H1 (cell line): ENCODE data around the gene SPP1. TPM values are rescaled to one million over a fixed set of nuclear protein-coding genes. Genes with fewer than 3 reads are reported as not detected.
A peak's percentile ranks its signal among the peaks of the same experiment; 100 is the strongest.

Experiments used
- CTCF ChIA-PET: fragments of 300-600 bp; sonication (Branson Sonifier 250); formaldehyde crosslinking; loops from one replicate; lab custom pipeline; 2021; ENCODE audit not compliant: partially characterized antibody; lab: Charles Lee
- POLR2A ChIA-PET: fragments of 300-600 bp; sonication (Branson Sonifier 250); formaldehyde crosslinking; loops from one replicate; lab custom pipeline; 2021; ENCODE audit warnings: inconsistent platforms; ENCODE audit not compliant: partially characterized antibody; lab: Charles Lee
- DNase-seq, 2 experiments: peaks; one replicate each; pipeline versions ENCODE4 v3.0.0 to v3.0.0-alpha.2; 2010 to 2022; ENCODE audit warnings: low spot score in 2 of 2, low read depth in 1 of 2, mixed read lengths in 1 of 2
- FAIRE-seq: peaks from 2 replicates; lab custom pipeline; 2011; peaks lifted over from hg19 to GRCh38; lab: Jason Lieb, UNC
- H2AFZ ChIP-seq: 2 replicates; pipeline ENCODE4 v1.8.1; 2012; ENCODE audit warnings: low read length, inconsistent platforms
- H2AK5ac ChIP-seq: 2 replicates; pipeline ENCODE4 v1.6.1; 2013; ENCODE audit warnings: low read depth, low read length
- H2BK120ac ChIP-seq: replicated peaks from 2 replicates; pipeline ENCODE3; 2013; ENCODE audit warnings: low read depth, low read length, inconsistent platforms
- H2BK12ac ChIP-seq: 2 replicates; pipeline ENCODE4 v1.6.1; 2013; ENCODE audit warnings: low read depth, low read length
- H2BK15ac ChIP-seq: 2 replicates; pipeline ENCODE4 v1.6.1; 2013; ENCODE audit warnings: low read length
- H2BK20ac ChIP-seq: 2 replicates; pipeline ENCODE4 v1.6.1; 2013; ENCODE audit warnings: low read length
- H2BK5ac ChIP-seq: 2 replicates; pipeline ENCODE4 v1.6.1; 2013; ENCODE audit warnings: low read depth, low read length
- H3K14ac ChIP-seq: 2 replicates; pipeline ENCODE4 v1.6.1; 2013; ENCODE audit warnings: inconsistent platforms; ENCODE audit not compliant: insufficient read length
- H3K18ac ChIP-seq: 2 replicates; pipeline ENCODE4 v1.6.1; 2013; ENCODE audit warnings: low read length; ENCODE audit errors: extremely low read depth
- H3K23ac ChIP-seq: 2 replicates; pipeline ENCODE4 v1.6.1; 2013; ENCODE audit warnings: inconsistent platforms; ENCODE audit not compliant: insufficient read length
- H3K23me2 ChIP-seq: 2 replicates; pipeline ENCODE4 v1.6.1; 2013; ENCODE audit warnings: low read depth, low read length
- H3K27ac ChIP-seq: 2 replicates; pipeline ENCODE4 v1.6.1; 2011; ENCODE audit warnings: low read depth, low read length, inconsistent platforms
- H3K27me3 ChIP-seq, 4 experiments: replicated peaks in 1 of 4; 1 replicate in 1 of 4; 2 replicates in 3 of 4; pipeline versions ENCODE4 v1.6.1 to v1.8.1; 2011 to 2013; ENCODE audit warnings: low read length in 3 of 4, mild to moderate bottlenecking in 3 of 4, inconsistent platforms in 2 of 4, mixed read lengths in 2 of 4, moderate library complexity in 1 of 4; ENCODE audit not compliant: control insufficient read depth in 3 of 4, insufficient read depth in 3 of 4; ENCODE audit errors: extremely low read depth in 1 of 4
- H3K36me3 ChIP-seq, 4 experiments: 2 replicates each; pipeline versions ENCODE4 v1.6.1 to v1.8.1; 2011 to 2013; ENCODE audit warnings: mild to moderate bottlenecking in 4 of 4, low read length in 3 of 4, moderate library complexity in 2 of 4, control low read depth in 1 of 4, inconsistent platforms in 1 of 4; ENCODE audit not compliant: insufficient read depth in 4 of 4, control insufficient read depth in 2 of 4
- H3K4ac ChIP-seq: replicated peaks from 2 replicates; pipeline ENCODE3; 2013; ENCODE audit warnings: low read length, low read depth, mixed read lengths, inconsistent platforms; ENCODE audit not compliant: insufficient read length
- H3K4me1 ChIP-seq, 4 experiments: replicated peaks in 1 of 4; 1 replicate in 1 of 4; 2 replicates in 3 of 4; pipeline versions ENCODE4 v1.6.1 to v1.8.1; 2011 to 2013; ENCODE audit warnings: low read length in 3 of 4, inconsistent platforms in 2 of 4, mixed read lengths in 1 of 4; ENCODE audit not compliant: insufficient read depth in 4 of 4, control insufficient read depth in 3 of 4
- H3K4me2 ChIP-seq, 2 experiments: 2 replicates each; pipeline versions ENCODE4 v1.6.1 to v1.8.1; 2011 to 2013; ENCODE audit warnings: low read depth in 2 of 2, low read length in 2 of 2, control low read depth in 1 of 2, inconsistent platforms in 1 of 2, mild to moderate bottlenecking in 1 of 2; ENCODE audit not compliant: insufficient read depth in 1 of 2
- H3K4me3 ChIP-seq, 4 experiments: fragments of 200-600, 300-600 bp in 1 of 4; sonication (generic), shearing (Covaris generic), sonication (Bioruptor Twin) in 1 of 4; 2 replicates each; pipeline versions ENCODE4 v1.5.1 to v1.8.1; 2011 to 2016; ENCODE audit warnings: low read length in 4 of 4, low read depth in 3 of 4, control low read depth in 2 of 4, inconsistent platforms in 2 of 4, mild to moderate bottlenecking in 2 of 4, mixed read lengths in 1 of 4, moderate library complexity in 1 of 4; ENCODE audit not compliant: insufficient read depth in 2 of 4; ENCODE audit errors: extremely low read depth in 1 of 4
- H3K56ac ChIP-seq: replicated peaks from 2 replicates; pipeline ENCODE3; 2013; ENCODE audit warnings: low read depth, mild to moderate bottlenecking, mixed read lengths, low read length, inconsistent platforms; ENCODE audit not compliant: insufficient read length
- H3K79me1 ChIP-seq: 2 replicates; pipeline ENCODE4 v1.6.1; 2013; ENCODE audit warnings: low read depth, low read length, control low read depth
- H3K79me2 ChIP-seq, 2 experiments: 2 replicates each; pipeline versions ENCODE4 v1.6.1 to v1.8.1; 2012 to 2013; ENCODE audit warnings: low read length in 2 of 2, mild to moderate bottlenecking in 2 of 2, inconsistent platforms in 1 of 2; ENCODE audit not compliant: insufficient read depth in 2 of 2, control insufficient read depth in 1 of 2
- H3K9ac ChIP-seq, 4 experiments: replicated peaks in 1 of 4; 1 replicate in 1 of 4; 2 replicates in 3 of 4; pipeline versions ENCODE4 v1.6.1 to v1.8.1; 2011 to 2013; ENCODE audit warnings: low read depth in 3 of 4, low read length in 3 of 4, control low read depth in 2 of 4, mild to moderate bottlenecking in 2 of 4, moderate library complexity in 2 of 4, inconsistent platforms in 1 of 4; ENCODE audit errors: extremely low read depth in 1 of 4
- H3K9me3 ChIP-seq, 2 experiments: 2 replicates each; pipeline versions ENCODE4 v1.6.1 to v1.8.1; 2012 to 2013; ENCODE audit warnings: mild to moderate bottlenecking in 2 of 2, moderate library complexity in 2 of 2, control low read depth in 1 of 2, inconsistent platforms in 1 of 2, low read depth in 1 of 2, low read length in 1 of 2, mixed read lengths in 1 of 2; ENCODE audit not compliant: insufficient read depth in 2 of 2
- H4K20me1 ChIP-seq, 2 experiments: replicated peaks in 1 of 2; 2 replicates each; pipeline versions ENCODE3 to v1.8.1; 2011 to 2013; ENCODE audit warnings: inconsistent platforms in 2 of 2, low read length in 2 of 2, mild to moderate bottlenecking in 1 of 2; ENCODE audit not compliant: insufficient read depth in 2 of 2, control insufficient read depth in 1 of 2
- H4K5ac ChIP-seq: 2 replicates; pipeline ENCODE4 v1.6.1; 2013; ENCODE audit warnings: low read length, low read depth, mixed read lengths, inconsistent platforms; ENCODE audit not compliant: insufficient read length
- H4K8ac ChIP-seq: 2 replicates; pipeline ENCODE4 v1.8.0; 2013; ENCODE audit warnings: mild to moderate bottlenecking, moderate library complexity, low read length, inconsistent platforms; ENCODE audit not compliant: insufficient read depth; ENCODE audit errors: extremely low read depth
- H4K91ac ChIP-seq: replicated peaks from 2 replicates; pipeline ENCODE3; 2013; ENCODE audit warnings: low read length, mixed read lengths, inconsistent platforms; ENCODE audit not compliant: insufficient read length
- CHD2 ChIP-seq: IDR thresholded peaks from 2 replicates; pipeline ENCODE4 v1.6.1; 2012; ENCODE audit warnings: low read length, improper control_type of control experiment
- NRF1 ChIP-seq: IDR thresholded peaks from 2 replicates; pipeline ENCODE4 v1.6.1; 2011; ENCODE audit warnings: mild to moderate bottlenecking, low read depth, low read length, improper control_type of control experiment
- POLR2A ChIP-seq, 2 experiments: IDR thresholded peaks; 1 replicate in 1 of 2; 2 replicates in 1 of 2; pipeline ENCODE4 v1.6.1; 2011; ENCODE audit warnings: low read depth in 2 of 2, low read length in 2 of 2, mild to moderate bottlenecking in 2 of 2; ENCODE audit errors: control extremely low read depth in 1 of 2
- POLR2AphosphoS5 ChIP-seq: IDR thresholded peaks from 2 replicates; pipeline ENCODE4 v1.6.1; 2011; ENCODE audit warnings: low read depth, low read length
- SAP30 ChIP-seq: fragments of 300-600 bp; sonication (generic); IDR thresholded peaks from 2 replicates; pipeline ENCODE4 v1.7.1; 2012; ENCODE audit warnings: low read length, moderate library complexity, mild to moderate bottlenecking, inconsistent platforms; ENCODE audit not compliant: insufficient read depth, insufficient replicate concordance
- SIRT6 ChIP-seq: IDR thresholded peaks from one replicate; pipeline ENCODE4 v1.7.1; 2012; ENCODE audit warnings: low read length, inconsistent platforms
- SRF ChIP-seq: IDR thresholded peaks from 2 replicates; pipeline ENCODE4 v1.6.1; 2011; ENCODE audit warnings: mild to moderate bottlenecking, low read depth, low read length, moderate library complexity
- TAF1 ChIP-seq: IDR thresholded peaks from 2 replicates; pipeline ENCODE4 v1.6.1; 2011; ENCODE audit warnings: mild to moderate bottlenecking, low read depth, low read length
- TAF7 ChIP-seq: optimal IDR thresholded peaks from 2 replicates; pipeline ENCODE3; 2011; ENCODE audit warnings: low read depth, mild to moderate bottlenecking, inconsistent platforms, low read length, moderate library complexity, borderline replicate concordance
- WGBS, 2 experiments: shearing (Covaris generic) in 1 of 2; methylation state at CpG; one replicate each; pipeline versions ENCODE4 v1.1.6 to v1.1.7; 2013 to 2015; ENCODE audit warnings: low lambda C conversion rate in 2 of 2, mixed read lengths in 2 of 2, inconsistent platforms in 1 of 2, low coverage in 1 of 2, missing lambda C conversion rate in 1 of 2; ENCODE audit not compliant: insufficient replicate concordance in 2 of 2, insufficient coverage in 1 of 2, insufficient read length in 1 of 2; ENCODE audit errors: extremely low coverage in 1 of 2, missing lambda C conversion rate in 1 of 2; 5-methylcytosine and 5-hydroxymethylcytosine counted together
- polyA plus RNA-seq, 7 experiments: library from polyadenylated mRNA; depleted of rRNA in 3 of 7; stranded (reverse) in 5 of 7; unstranded in 2 of 7; fragments of >200 nt in 5 of 7; fragments of 200-250 nt in 2 of 7; gene quantifications; 1 replicate in 5 of 7; 2 replicates in 1 of 7; 4 replicates in 1 of 7; pipeline versions ENCODE4 v1.2.1 to v1.2.3, GENCODE V29; 2011 to 2013; ENCODE audit warnings: missing spikeins in 2 of 7, mixed read lengths in 2 of 7
- total RNA-seq: library from RNA; stranded (reverse); fragmentation: NEBNext Ultra II Directional; extraction: Animal tissue kit (Norgen Biotek cat#: 25700); gene quantifications from 2 replicates; pipeline ENCODE4 v1.2.1, GENCODE V29; 2021
- TF ChIP-seq, protein P1 (sequence below): IDR thresholded peaks from 2 replicates; pipeline ENCODE4 v1.6.1; 2012; ENCODE audit warnings: low read length, inconsistent platforms
- TF ChIP-seq, protein P2 (sequence below): IDR thresholded peaks from 2 replicates; pipeline ENCODE4 v1.6.1; 2011; ENCODE audit warnings: low read length, improper control_type of control experiment

The SPP1 gene
- total and polyA plus RNA-seq, 2 of the 8 experiments (the other 6 are each of a cell fraction or from before 2014, with no cell fraction given) = 13.7 to 26.5 TPM

DNA sequence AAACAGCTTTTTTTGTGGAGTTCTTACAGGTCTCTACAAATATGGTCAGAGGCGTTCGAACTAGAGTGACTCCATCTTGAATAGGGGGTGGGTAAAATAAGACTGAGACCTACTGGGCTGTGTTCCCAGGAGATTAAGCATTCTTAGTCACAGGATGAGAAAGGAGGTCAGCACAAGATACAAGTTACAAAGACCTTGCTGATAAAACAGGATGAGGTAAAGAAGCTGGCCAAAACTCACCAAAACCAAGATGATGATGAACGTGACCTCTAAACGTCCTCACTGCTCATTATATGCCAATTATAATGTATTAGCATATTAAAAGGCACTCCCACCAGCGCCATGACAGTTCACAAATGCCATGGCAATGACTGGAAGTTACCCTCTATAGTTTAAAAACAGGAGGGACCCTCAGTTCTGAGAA is 42.8 kb upstream of the SPP1 start:
- Histone ChIP-seq H4K5ac (no peak overlapping the region), H3K9ac (peak overlapping the region in 1 of 4 experiments; percentile 18; a peak in 1 of 7 replicates), H3K36me3 (peaks cover 0 to 72% (median 16%) of the 10 kb centered on the region in 4 experiments; a peak in 6 of 8 replicates), H3K4ac (no peak overlapping the region), H3K23ac (no peak overlapping the region), H3K18ac (0 out of 2 replicates have a peak overlapping the region, but pooled peaks have one; percentile 40), H2BK20ac (no peak overlapping the region), H3K9me3 (no peaks in the 10 kb centered on the region), H4K91ac (no peak overlapping the region), H2BK12ac (no peak overlapping the region), H2AK5ac (no peak overlapping the region), H2BK5ac (no peak overlapping the region), H2AFZ (no peak overlapping the region), H3K79me1 (no peaks in the 10 kb centered on the region), H3K4me1 (peaks cover 0 to 6% (median 0%) of the 10 kb centered on the region in 4 experiments; a peak in 2 of 7 replicates), H3K27ac (no peak overlapping the region), H4K8ac (no peak overlapping the region), H3K4me3 (no peak overlapping the region), H2BK120ac (no peak overlapping the region), H3K14ac (no peak overlapping the region), H3K79me2 (peaks cover 0 to 40% of the 10 kb centered on the region in 2 experiments; a peak in 2 of 4 replicates), H3K4me2 (peak overlapping the region; percentile 10 to 33; a peak in 1 of 4 replicates), H4K20me1 (peaks cover 2 to 5% of the 10 kb centered on the region in 2 experiments), H3K56ac (no peak overlapping the region), H3K23me2 (no peaks in the 10 kb centered on the region), H3K27me3 (no peaks in the 10 kb centered on the region), H2BK15ac (no peak overlapping the region)
- 36% methylated on average over 5 of the region's 5 CpGs; no CpG with 5 or more reads in 1 of the 2 experiments for WGBS, 2 experiments
- peak; percentile 92 for FAIRE-seq
- CTCF ChIA-PET = interaction anchor here (1.0 to 1.1 kb wide), 2 partner anchors 69 to 255 kb away, joined by 3 read pairs; no protein-coding TSS in a partner anchor
- DNase-seq = no peak
- POLR2A ChIA-PET = interaction anchor here (0.6 to 13.6 kb wide), 18 partner anchors 9 to 532 kb away, joined by 3 to 369 read pairs (median 6); partner anchors contain the start of gene SPP1
- peak; percentile 62 to 99 for TF ChIP-seq POLR2A (IDR thresholded peaks at IDR 0.05; ENCODE audit: control extremely low read depth in 1 of 2, low read depth in 2 of 2, low read length in 2 of 2)
- peak; percentile 21 for TF ChIP-seq TAF7
- no peak for TF ChIP-seq SAP30
- peak; percentile 10; the same call in 1 of the 2 replicates for TF ChIP-seq SRF
- TF ChIP-seq, protein P1, sequence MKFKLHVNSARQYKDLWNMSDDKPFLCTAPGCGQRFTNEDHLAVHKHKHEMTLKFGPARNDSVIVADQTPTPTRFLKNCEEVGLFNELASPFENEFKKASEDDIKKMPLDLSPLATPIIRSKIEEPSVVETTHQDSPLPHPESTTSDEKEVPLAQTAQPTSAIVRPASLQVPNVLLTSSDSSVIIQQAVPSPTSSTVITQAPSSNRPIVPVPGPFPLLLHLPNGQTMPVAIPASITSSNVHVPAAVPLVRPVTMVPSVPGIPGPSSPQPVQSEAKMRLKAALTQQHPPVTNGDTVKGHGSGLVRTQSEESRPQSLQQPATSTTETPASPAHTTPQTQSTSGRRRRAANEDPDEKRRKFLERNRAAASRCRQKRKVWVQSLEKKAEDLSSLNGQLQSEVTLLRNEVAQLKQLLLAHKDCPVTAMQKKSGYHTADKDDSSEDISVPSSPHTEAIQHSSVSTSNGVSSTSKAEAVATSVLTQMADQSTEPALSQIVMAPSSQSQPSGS = no peak
- no peak for TF ChIP-seq NRF1
- no peak for TF ChIP-seq SIRT6
- peak; percentile 98 for TF ChIP-seq POLR2AphosphoS5
- 0 out of 2 replicates have a peak, but pooled peaks have one; percentile 19 for TF ChIP-seq TAF1
- no peak for TF ChIP-seq CHD2
- TF ChIP-seq, protein P2, sequence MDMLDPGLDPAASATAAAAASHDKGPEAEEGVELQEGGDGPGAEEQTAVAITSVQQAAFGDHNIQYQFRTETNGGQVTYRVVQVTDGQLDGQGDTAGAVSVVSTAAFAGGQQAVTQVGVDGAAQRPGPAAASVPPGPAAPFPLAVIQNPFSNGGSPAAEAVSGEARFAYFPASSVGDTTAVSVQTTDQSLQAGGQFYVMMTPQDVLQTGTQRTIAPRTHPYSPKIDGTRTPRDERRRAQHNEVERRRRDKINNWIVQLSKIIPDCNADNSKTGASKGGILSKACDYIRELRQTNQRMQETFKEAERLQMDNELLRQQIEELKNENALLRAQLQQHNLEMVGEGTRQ = no peak
